HG02588 (cell line): Measurements from ENCODE around the gene PSMD5.

Experiments
- ATAC-seq: cut with Tn5 transposase; IDR thresholded peaks from one replicate; pipeline ENCODE4 v1.9.1; 2021; ENCODE audit warnings: mild to moderate bottlenecking, moderate library complexity; ENCODE audit not compliant: unreplicated experiment

Gene PSMD5

DNA sequence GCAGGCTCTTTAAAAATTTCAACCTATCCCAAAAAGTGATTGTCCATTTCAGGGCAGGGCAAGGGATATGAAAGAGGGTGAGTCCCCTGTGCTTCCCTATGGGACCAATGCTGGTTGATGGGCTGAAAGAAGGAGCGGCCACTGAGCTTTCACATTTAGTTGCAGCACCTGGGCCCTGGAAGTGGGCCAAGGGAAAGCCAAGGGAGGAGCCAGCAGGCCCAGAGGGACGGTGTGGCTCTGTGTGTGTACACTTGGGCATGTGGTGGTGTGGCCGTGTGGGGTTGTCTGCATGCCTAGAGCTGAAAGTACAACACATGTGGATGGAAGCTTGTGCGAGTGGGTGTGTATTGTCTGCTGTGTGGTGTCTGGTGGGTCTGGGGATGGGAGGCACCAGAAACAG lies 14.0 kb upstream of the PSMD5 start:
- no peak for ATAC-seq

DNA sequence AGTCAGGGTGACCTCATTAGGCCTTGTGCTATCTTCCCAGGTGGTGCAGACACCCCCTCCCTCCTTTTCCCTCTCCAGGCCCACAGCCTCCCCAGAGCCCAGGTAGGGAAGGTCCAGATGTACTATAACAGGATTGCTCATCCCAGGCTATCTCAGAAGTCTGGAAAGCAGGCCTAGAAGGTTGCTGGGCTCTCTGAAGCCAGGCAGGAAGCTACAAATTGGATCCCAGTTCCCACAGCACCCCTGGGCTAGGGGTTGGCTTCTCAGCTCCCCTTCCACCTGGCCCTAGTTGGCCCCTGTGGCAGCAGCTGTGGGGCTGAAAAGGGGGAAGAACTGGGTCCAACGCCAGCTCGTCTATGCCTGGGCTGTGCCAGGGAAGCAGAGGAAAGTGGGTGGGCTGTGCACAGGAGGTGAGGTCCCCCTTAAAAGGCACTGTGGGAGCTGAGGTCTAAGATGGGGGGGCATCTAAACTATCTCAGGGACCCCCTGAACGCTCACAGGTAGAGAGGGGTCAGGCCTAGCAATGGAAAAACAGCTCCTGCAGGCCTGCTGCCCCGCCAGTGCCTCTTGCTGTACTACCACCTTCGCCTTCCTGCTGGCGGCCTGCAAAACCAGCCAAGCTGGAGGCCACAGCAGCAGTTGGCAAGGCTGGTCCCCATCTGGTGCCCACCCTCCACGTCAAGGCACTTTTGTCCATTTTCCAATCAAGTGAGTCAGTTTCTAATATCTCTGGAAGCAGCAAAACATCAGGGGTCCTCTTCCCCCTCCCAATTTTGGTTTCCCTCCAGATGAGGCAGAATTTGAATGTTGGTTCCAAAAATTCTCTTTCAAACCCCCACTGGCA lies 13.3 kb upstream of the PSMD5 start:
- no peak for ATAC-seq

GRCh38 chr9:120854596-120855327 lies 12.0 kb upstream of the PSMD5 start:
- no peak for ATAC-seq

GRCh38 chr9:120853198-120853597 lies 10.5 kb upstream of the PSMD5 start:
- no peak for ATAC-seq

DNA sequence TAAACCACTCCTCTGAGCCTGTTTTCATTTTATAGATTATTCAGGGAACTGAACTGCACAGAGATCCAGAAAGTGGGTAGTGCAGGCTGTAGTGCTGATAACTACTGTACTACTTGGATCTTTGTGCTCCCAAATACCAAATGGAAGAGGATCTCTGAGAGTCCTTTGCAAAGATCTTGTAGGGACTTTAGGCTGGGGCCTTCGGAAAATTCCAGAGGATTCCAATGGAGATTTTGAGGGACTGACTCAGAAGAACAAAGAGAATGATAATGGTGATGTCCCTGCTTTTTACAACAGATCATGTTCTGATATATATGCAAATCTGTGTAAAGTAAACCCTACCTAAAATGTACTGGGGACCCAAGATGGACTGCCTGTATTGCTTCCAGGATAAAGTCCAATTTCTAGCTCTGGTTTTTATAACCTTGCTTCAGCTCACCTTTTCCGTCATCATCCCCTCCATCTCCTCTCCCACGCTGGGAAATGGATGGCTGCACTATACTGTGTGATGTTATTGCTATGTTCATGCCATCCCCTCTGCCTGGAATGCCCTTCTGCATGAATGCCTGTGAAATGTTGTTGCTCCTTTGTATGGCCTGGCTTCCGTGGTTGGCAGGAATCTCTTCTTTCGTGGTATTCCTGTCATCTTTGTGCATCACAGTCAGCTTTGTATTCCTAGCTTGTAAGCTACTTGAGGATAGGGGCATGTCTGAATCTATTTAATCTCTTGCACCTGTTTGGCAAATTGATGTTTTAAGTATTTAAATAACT lies 9.7 kb upstream of the PSMD5 start:
- ATAC-seq = no peak

DNA sequence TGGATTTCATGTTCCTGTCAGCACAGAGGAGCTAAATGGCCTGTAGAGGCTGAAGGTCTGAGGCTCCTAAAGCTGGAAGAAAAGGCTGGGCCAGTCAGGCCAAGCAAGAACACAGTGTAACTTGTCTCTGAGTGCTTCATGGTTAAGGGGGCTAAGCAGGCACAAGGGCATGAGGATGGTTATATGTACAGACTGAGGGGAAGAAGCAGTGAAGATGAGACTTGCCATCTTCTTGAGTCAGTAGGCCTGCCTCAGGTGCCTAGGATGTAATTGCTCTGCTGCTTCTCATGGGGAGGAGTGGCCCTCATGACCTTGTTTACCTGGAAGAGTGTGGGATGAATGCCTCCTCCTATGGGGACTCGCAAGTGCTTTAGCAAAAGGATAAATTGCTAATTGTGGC lies 8.7 kb upstream of the PSMD5 start:
- ATAC-seq = no peak

- no peak for ATAC-seq
These were observed 7.6 kb upstream of the PSMD5 start for GRCh38 chr9:120850315-120850714.

- ATAC-seq = no peak
These were observed 4.2 kb upstream of the PSMD5 start for GRCh38 chr9:120846906-120847305.

- no peak for ATAC-seq
These were observed 3.6 kb upstream of the PSMD5 start for GRCh38 chr9:120846251-120846889.

GRCh38 chr9:120845255-120845654 lies 2.5 kb upstream of the PSMD5 start:
- no peak for ATAC-seq

GRCh38 chr9:120841930-120842684 lies 615 bp downstream of the PSMD5 start:
- no peak for ATAC-seq

DNA sequence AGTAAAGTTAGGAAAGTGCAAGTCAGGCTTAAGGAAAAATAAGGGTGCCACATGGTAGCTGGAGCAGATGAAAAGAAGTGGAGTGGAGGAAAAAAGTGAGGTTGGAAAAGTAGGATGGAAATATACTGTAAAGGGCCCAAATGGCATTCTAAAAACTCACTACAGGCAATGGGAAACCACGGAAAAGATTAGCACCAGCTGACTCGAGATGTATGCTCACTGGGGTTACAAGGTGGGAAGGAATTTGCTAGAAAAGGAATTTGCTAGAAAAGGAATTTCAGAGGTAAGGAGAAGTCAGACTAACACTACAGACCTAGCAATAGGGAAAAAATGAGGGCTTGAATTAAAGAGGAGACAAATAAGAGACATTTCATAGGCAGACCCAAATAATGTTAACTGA lies 3.6 kb downstream of the PSMD5 start:
- no peak for ATAC-seq

DNA sequence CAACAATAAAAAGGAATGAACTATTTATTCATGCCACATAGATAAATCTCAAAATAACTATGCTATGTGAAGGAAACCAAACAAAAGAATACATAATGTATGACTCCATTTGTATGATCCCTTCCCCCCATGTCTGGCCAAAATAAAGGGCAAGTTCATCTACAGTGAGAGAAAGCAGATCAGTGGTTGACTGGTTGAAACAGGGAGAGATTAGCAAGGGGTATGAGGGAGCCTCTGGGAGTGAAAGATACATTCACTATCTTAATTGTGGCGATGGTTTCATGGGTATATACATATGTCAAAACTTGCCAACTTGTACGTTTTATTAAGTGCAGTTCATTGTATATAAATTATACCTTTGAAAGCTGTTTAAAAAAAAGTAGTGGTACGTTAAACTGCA lies 4.8 kb downstream of the PSMD5 start:
- no peak for ATAC-seq

GRCh38 chr9:120833325-120833724 lies 9.4 kb downstream of the PSMD5 start:
- ATAC-seq = no peak

GRCh38 chr9:120832807-120833206 lies 9.9 kb downstream of the PSMD5 start:
- no peak for ATAC-seq

DNA sequence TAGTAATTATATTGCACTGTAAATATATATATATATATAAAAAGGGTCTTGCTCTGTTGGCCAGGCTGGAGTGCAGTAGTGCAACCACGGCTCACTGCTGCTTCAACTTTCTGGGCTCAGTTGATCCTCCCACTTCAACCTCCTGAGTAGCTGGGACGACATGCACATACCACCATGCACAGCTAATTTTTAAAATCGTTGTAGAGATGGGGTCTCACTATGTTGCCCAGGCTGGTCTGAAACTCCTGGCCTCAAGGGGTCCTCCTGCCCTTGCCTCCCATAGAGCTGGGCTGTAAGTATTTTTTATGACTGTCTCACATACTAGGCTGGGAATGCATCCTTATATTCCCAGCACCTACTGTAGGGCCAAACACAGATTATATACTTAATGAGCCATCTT lies 11.9 kb downstream of the PSMD5 start:
- no peak for ATAC-seq

DNA sequence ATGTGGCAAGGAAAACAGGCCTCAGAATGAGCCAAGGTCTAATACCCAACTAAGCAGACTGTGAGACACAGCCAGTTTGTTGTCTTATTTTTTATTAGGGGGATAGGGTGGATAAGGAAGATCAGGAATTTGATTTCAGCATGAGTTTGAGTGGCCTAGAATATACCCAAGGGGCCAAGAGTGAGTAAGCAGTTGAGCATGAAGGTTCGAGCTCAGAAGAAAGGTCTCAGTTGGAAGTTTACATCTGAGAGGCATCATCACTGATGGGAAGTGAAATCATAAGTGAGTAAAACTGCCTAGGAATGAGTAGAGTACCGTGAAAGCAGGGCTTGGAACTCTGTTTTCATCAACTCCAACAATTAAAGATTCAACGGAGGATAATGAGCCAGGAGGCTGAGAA lies 12.6 kb downstream of the PSMD5 start:
- no peak for ATAC-seq

DNA sequence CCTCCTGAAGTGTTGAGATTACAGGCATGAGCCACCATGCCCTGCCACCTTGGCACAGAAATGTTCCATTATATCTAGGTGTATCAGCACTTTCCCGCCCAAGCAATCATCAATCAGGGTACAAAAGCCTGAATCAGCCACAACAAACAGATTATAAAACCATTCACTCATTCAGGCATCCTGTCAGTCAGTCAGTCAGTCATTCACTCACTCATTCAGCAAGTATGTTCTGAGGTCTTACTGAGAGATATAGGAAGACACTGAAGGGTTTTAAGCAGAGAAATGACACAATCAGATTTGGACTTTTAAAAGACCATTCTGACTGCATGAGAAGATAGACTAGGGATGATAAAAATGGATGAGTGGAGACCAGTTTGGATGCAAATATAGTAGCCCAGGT lies 13.1 kb downstream of the PSMD5 start:
- ATAC-seq = no peak

DNA sequence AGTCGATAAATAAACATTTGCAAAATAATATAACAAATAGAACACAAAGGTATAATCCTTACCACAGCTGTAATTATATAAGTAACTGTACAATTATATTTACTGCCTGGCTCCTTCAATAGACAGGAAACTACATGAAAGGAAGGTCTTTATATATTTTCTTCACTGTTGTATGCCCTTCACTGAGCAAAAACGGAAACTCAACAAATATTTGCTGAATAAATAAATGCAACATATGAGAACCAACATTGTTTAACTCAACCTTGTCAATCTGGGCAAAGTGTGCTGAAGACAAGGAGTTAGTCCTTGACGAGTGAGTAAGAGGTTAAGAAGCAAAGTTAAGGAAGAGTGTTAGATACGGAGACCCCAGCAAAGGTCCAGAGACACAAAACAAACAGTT lies 22.6 kb downstream of the PSMD5 start:
- no peak for ATAC-seq

GRCh38 chr9:120818595-120818994 lies 24.1 kb downstream of the PSMD5 start:
- no peak for ATAC-seq
